Natural killer cell (primary cell): Measurements from ENCODE around the gene TMSB4X. TPM values are rescaled to one million over a fixed set of nuclear protein-coding genes. Genes with fewer than 3 reads are reported as not detected.

Experiments used
- ATAC-seq, 3 donors: fragments of 150-1000 bp in 2 of 3; fragments of 200-7000 bp in 1 of 3; cut with Tn5 transposase; 1 replicate in 1 of 3; 2 replicates in 2 of 3; pipeline ENCODE4 v1.10.0; 2021; ENCODE audit warnings: mild to moderate bottlenecking in 2 of 3, moderate library complexity in 2 of 3
- DNase-seq, 2 donors: peaks; one replicate each; pipeline versions ENCODE4 v3.0.0 to v3.0.0-alpha.2; 2013 to 2021; ENCODE audit warnings: mixed read lengths in 1 of 2
- H3K27ac ChIP-seq: one replicate; pipeline ENCODE4 v1.5.1; 2013; ENCODE audit warnings: mild to moderate bottlenecking, low read length
- H3K27me3 ChIP-seq: one replicate; pipeline ENCODE4 v1.6.1; 2013; ENCODE audit warnings: low read length; ENCODE audit not compliant: control insufficient read depth, insufficient read depth
- H3K36me3 ChIP-seq: one replicate; pipeline ENCODE4 v1.6.1; 2013; ENCODE audit warnings: low read length; ENCODE audit not compliant: control insufficient read depth, insufficient read depth
- H3K4me1 ChIP-seq: one replicate; pipeline ENCODE4 v1.6.1; 2013; ENCODE audit warnings: low read length; ENCODE audit not compliant: control insufficient read depth, insufficient read depth
- H3K4me3 ChIP-seq: one replicate; pipeline ENCODE4 v1.5.1; 2013; ENCODE audit warnings: low read length
- H3K9me3 ChIP-seq: one replicate; pipeline ENCODE4 v1.6.1; 2013; ENCODE audit warnings: low read length; ENCODE audit not compliant: control insufficient read depth, insufficient read depth
- H3K27ac Mint-ChIP-seq, 2 donors: one replicate each; pipeline ENCODE4 v1.8.0; 2022; ENCODE audit warnings: mild to moderate bottlenecking in 2 of 2, mixed read lengths in 2 of 2, moderate library complexity in 1 of 2
- H3K27me3 Mint-ChIP-seq, 2 donors: one replicate each; pipeline ENCODE4 v1.8.0; 2022; ENCODE audit warnings: low read depth in 2 of 2, mixed read lengths in 2 of 2
- H3K36me3 Mint-ChIP-seq: one replicate; pipeline ENCODE4 v1.8.0; 2022; ENCODE audit warnings: mixed read lengths
- H3K4me1 Mint-ChIP-seq, 2 donors: one replicate each; pipeline ENCODE4 v1.8.0; 2022; ENCODE audit warnings: mixed read lengths in 2 of 2
- H3K4me3 Mint-ChIP-seq: one replicate; pipeline ENCODE4 v1.8.0; 2022; ENCODE audit warnings: mild to moderate bottlenecking, moderate library complexity, mixed read lengths
- H3K9me3 Mint-ChIP-seq, 2 donors: one replicate each; pipeline ENCODE4 v1.8.0; 2022; ENCODE audit warnings: mixed read lengths in 2 of 2
- CTCF ChIP-seq: fragments of 200-600 bp; IDR thresholded peaks from one replicate; pipeline ENCODE4 v1.8.0; 2022; ENCODE audit warnings: antibody characterized with exemption
- WGBS: methylation state at CpG from one replicate; pipeline ENCODE4 v1.1.7; 2013; ENCODE audit warnings: missing lambda C conversion rate; ENCODE audit not compliant: insufficient coverage; 5-methylcytosine and 5-hydroxymethylcytosine counted together
- intact Hi-C: fragments of 100-400 bp; cut with micrococcal nuclease; formaldehyde crosslinking; loops from one replicate; pipeline ENCODE4 v1.14.2; 2022
- total RNA-seq, 4 donors: library from RNA; stranded (reverse); fragments of 120-200 nt in 1 of 4; gene quantifications; one replicate each; pipeline versions ENCODE4 v1.2.3 to v1.2.4, GENCODE V29; 2013 to 2022

TMSB4X gene
- total RNA-seq, 3 donors from 2014 or later (not counting 1 experiment from before 2014, with no cell fraction given) = 5,049 to 6,005 (median 5,892) TPM

- Histone ChIP-seq H3K27ac (no peak overlapping the region), H3K9me3 (no peaks in the 10 kb centered on the region), H3K4me1 (peaks cover 20% of the 10 kb centered on the region), H3K27me3 (no peaks in the 10 kb centered on the region), H3K36me3 (no peaks in the 10 kb centered on the region), H3K4me3 (no peak overlapping the region)
- no peak for TF ChIP-seq CTCF
- Mint-ChIP-seq H3K27ac (no peak overlapping the region), H3K27me3 (peaks cover 0 to 9% of the 10 kb centered on the region in 2 donors), H3K4me1 (peaks cover 38 to 47% of the 10 kb centered on the region in 2 donors), H3K36me3 (no peaks in the 10 kb centered on the region), H3K4me3 (no peak overlapping the region), H3K9me3 (peaks cover 0 to 4% of the 10 kb centered on the region in 2 donors)
- ATAC-seq (no peak), DNase-seq (no peak)
- 96% methylated on average over 5 of the region's 8 CpGs for WGBS
- intact Hi-C loops = loop anchor here (5.0 kb wide), 1 partner anchor 36 kb away; no protein-coding TSS in a partner anchor
Measured at GRCh38 chrX:12987900-12988594, 13.1 kb downstream of the TMSB4X start.

DNA sequence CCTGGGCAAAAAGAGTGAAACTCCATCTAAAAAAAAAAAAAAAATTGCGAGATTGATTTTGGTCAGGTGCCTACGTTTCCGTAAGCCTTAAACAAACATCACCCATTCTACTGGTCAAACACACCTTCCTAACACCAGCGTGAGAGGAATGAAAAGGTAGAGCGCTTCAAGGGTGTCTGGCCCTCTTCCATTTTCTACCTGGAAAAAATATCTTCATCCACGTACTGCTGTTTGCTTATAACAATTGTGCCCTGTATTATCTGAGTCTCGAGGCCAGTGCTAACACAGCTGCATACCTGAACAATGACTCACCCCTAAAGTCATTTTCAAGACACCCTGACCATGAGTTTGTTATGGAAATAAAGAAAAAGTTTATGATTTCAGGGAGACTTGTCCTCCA, 13.9 kb downstream of the TMSB4X start:
- Mint-ChIP-seq H3K4me3 (no peak overlapping the region), H3K36me3 (no peaks in the 10 kb centered on the region), H3K9me3 (peaks cover 0 to 4% of the 10 kb centered on the region in 2 donors), H3K4me1 (peaks cover 31 to 40% of the 10 kb centered on the region in 2 donors), H3K27me3 (peaks cover 0 to 9% of the 10 kb centered on the region in 2 donors), H3K27ac (no peak overlapping the region)
- no peak overlapping the region for H3K4me3 ChIP-seq
- peaks cover 15% of the 10 kb centered on the region for H3K4me1 ChIP-seq
- no peak for TF ChIP-seq CTCF
- no peaks in the 10 kb centered on the region for H3K9me3 ChIP-seq
- no peak overlapping the region for H3K27ac ChIP-seq
- DNase-seq (no peak), ATAC-seq (no peak)
- WGBS = 98% methylated on average over 5 of the region's 7 CpGs
- intact Hi-C loops = loop anchor here (5.0 kb wide), 1 partner anchor 36 kb away; no protein-coding TSS in a partner anchor
- no peaks in the 10 kb centered on the region for H3K27me3 ChIP-seq
- no peaks in the 10 kb centered on the region for H3K36me3 ChIP-seq

DNA sequence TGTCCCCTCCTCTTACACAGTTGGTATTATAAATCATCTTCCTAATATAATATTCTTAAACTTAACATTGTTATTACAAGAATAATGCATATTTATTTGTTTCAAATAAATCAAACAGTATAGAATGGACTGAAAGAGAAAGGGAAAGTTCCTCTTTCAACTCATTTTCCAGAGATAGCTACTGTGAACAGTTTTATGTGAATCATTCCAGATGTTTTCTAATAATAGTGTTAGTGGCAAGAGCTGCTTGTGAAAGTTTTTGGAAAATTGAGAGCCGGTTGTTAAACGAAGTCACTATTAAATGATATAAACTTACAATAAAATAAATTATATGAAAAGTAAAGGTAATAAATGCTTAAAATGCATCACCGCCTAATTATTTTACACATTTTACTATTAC, 14.6 kb downstream of the TMSB4X start:
- TF ChIP-seq CTCF = no peak
- no peaks in the 10 kb centered on the region for H3K36me3 ChIP-seq
- Mint-ChIP-seq H3K9me3 (peaks cover 0 to 4% of the 10 kb centered on the region in 2 donors), H3K4me3 (no peak overlapping the region), H3K27ac (no peak overlapping the region), H3K4me1 (peaks cover 24 to 33% of the 10 kb centered on the region in 2 donors), H3K27me3 (peaks cover 0 to 9% of the 10 kb centered on the region in 2 donors), H3K36me3 (no peaks in the 10 kb centered on the region)
- H3K27ac ChIP-seq = no peak overlapping the region
- DNase-seq (no peak), ATAC-seq (no peak)
- no CpG with 5 or more reads among the region's 3 CpGs for WGBS
- no peaks in the 10 kb centered on the region for H3K9me3 ChIP-seq
- H3K27me3 ChIP-seq = no peaks in the 10 kb centered on the region
- intact Hi-C loops = loop anchor here (5.0 kb wide), 1 partner anchor 37 kb away; no protein-coding TSS in a partner anchor
- peaks cover 13% of the 10 kb centered on the region for H3K4me1 ChIP-seq
- H3K4me3 ChIP-seq = no peak overlapping the region
